ENCODE results near the gene EFHD1. TPM values are rescaled to one million over a fixed set of nuclear protein-coding genes. Genes with fewer than 3 reads are reported as not detected.

The EFHD1 gene
- total RNA-seq, 4 donors from 2014 or later: 9.6 to 44.1 (median 18.1) TPM

DNA sequence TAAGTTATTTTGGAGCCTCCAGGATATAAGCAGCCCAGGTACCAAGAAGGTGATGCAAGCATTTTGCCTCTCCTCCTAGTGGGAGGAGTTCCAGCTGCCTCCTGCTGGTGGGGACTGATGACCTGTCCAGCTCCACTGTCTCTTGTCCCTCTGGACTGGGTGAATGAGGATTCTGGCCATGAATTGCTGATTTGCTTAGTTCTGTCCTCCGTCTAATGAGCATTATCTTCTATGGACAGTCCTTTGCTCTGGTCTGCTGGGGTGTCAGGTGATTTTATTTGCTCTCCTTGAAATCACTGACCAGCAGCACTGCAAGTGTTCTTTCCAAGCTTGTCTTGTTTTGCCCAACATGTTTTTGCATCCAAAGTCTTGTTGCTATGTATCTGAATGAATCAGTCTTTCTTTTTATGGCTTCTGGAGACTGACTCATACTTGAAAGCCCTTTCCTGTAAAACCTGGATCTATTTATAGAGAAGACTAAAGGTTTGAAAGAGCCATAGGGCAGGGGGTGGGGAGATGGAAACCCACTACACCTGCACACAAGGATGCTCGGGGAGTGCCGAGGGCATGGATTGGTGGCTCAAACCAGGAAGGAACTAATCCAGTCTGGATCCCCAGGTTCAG, 40.5 kb upstream of the EFHD1 start:
- ATAC-seq (ENCODE audit: low FRiP score): peak; percentile 78
- TF ChIP-seq, protein P1, sequence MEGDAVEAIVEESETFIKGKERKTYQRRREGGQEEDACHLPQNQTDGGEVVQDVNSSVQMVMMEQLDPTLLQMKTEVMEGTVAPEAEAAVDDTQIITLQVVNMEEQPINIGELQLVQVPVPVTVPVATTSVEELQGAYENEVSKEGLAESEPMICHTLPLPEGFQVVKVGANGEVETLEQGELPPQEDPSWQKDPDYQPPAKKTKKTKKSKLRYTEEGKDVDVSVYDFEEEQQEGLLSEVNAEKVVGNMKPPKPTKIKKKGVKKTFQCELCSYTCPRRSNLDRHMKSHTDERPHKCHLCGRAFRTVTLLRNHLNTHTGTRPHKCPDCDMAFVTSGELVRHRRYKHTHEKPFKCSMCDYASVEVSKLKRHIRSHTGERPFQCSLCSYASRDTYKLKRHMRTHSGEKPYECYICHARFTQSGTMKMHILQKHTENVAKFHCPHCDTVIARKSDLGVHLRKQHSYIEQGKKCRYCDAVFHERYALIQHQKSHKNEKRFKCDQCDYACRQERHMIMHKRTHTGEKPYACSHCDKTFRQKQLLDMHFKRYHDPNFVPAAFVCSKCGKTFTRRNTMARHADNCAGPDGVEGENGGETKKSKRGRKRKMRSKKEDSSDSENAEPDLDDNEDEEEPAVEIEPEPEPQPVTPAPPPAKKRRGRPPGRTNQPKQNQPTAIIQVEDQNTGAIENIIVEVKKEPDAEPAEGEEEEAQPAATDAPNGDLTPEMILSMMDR (IDR thresholded peaks at IDR 0.05): no peak
- DNase-seq (ENCODE audit: low spot score): no peak

DNA sequence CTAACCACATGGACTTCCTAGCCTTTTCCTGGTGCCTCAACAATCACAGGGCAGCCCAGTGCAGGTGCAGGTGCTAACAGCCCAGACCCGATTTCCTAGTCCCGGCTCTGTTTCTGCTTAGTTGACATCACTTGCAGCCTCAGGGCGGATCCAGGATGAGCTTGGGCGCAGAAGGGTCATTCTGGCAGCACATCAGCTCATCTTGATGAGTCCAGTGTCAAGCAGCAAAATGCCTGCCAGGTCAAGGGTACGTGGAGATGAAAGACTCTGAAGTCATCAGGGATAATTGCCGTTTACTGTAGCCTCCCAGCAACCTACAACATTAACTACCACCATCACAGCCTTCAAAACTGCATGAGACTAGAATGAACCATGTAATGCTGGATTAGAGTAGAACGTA, 39.4 kb upstream of the EFHD1 start:
- DNase-seq (ENCODE audit: low spot score): no peak
- ATAC-seq (ENCODE audit: low FRiP score): no peak
- TF ChIP-seq, protein P1 (IDR thresholded peaks at IDR 0.05): no peak

DNA sequence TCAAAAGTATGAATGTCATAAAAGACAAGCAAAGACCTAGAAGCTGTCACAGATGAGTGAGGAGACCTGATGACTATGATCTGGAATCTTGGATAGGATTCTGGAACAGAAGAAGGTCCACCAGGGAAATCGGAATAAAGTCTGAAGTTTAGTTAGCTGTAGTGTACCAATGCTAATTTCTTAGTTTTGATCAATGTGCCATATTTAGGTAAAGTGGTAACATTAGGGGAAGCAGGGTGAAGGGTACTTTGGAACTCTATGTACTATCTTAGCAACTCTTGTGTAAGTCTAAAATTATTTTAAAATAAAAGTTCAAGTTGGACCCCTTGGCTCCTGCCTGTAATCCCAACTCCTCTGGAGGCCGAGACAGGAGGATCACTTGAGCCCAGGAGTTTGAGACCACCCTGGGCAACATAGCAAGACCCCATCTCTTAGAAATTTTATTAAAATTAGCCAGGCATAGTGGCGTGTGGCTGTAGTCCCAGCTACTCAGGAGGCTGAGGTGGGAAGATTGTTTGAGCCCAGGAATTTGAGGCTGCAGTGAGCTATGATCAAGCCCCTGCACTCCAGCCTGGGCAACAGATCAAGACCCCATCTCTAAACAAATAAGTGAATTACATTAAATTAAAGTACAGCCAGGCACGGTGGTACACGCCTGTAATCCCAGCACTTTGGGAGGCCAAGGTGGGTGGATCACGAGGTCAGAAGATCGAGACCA, 35.9 kb upstream of the EFHD1 start:
- DNase-seq (ENCODE audit: low spot score) (no peak), ATAC-seq (ENCODE audit: low FRiP score) (no peak)
- TF ChIP-seq, protein P1 (IDR thresholded peaks at IDR 0.05): no peak

DNA sequence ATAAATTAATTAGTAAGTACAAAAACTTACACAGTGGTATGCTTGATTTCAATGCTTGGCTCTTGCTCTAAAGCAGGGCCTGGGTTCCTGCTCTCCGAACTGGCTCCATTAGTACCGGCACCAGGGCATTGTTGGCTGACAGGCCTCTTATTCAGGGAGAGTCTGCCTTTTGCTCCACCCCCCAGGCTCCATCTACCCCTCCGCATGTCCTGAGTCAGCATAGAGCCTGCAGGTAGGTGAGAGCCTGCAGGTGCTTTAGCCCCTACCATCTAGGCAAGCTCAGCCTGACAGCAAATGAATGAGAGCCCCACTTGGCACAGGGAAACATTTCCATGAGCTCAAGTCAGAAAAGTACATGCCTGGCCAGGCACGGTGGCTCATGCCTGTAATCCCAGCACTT, 35.1 kb upstream of the EFHD1 start:
- ATAC-seq (ENCODE audit: low FRiP score) (no peak), DNase-seq (ENCODE audit: low spot score) (no peak)
- TF ChIP-seq, protein P1 (IDR thresholded peaks at IDR 0.05): no peak

DNA sequence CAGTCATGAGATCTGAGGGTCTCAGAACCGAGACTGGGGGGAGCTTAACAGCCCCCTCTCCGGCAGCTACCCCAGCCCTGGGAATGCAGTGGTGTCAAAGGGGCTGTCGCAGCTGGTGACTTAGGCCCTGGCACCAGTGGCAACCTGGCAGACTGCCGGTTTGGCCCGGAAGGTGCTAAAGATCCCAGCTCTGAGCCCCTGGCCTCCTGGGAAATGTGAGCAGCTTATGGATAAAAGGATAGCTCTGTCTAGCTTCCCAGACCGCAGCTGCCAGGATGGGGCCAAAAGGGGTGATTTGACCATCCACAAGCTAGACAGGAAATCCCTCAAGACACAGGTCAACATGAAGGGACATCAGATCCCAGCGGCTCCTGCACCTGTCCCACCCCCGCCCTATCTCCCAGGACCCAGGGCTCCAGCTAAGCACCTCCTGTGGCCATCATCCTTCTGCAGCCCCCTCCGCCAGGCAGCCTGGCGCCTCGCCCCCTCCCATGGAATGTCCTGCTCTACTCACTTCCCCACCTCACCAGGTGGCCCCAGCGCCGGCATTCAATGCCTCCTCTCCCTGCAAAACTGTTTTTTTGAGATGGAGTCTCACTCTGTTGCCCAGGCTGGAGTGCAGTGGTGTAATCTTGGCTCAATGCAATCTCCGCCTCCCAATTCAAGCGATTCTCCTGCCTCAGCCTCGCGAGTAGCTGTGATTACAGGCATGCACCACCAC, 33.2 kb upstream of the EFHD1 start:
- no peak for ATAC-seq (ENCODE audit: low FRiP score)
- TF ChIP-seq, protein P1 (IDR thresholded peaks at IDR 0.05): no peak
- no peak for DNase-seq (ENCODE audit: low spot score)

DNA sequence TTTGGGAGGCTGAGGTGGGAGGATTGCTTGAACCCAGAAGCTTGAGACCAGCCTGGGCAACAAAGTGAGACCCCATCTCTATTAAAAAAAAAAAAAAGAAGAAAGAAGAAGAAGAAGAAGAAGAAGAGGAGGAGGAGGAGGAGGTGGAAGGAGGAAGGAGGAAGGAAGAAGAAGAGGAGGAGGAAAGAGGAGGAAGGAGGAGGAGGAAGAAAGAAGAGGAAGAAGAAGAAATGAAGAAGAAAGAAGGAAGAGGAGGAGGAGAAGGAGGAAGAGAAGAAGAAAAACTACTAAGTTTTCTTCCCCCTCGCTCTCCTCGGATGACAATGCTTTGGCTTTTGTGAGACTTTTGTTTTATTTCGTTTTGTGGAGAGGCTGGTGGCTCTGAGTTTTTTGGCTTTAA, 30.1 kb upstream of the EFHD1 start:
- DNase-seq (ENCODE audit: low spot score): no peak
- TF ChIP-seq, protein P1 (IDR thresholded peaks at IDR 0.05): no peak
- no peak for ATAC-seq (ENCODE audit: low FRiP score)

All from omental fat pad (tissue), 4 donors.